Tibial artery (tissue), 4 donors: ENCODE data around the gene CTNNA3.

Source experiments
- DNase-seq, 2 donors: peaks; one replicate each; pipeline ENCODE4 v3.0.0-alpha.2; 2019
- H3K27ac ChIP-seq, 2 donors: fragments of 200-600 bp; sonication (generic) in 1 of 2; 1 replicate in 1 of 2; 2 replicates in 1 of 2; pipeline ENCODE4 v1.5.1; 2018 to 2019; ENCODE audit warnings: mild to moderate bottlenecking in 1 of 2
- H3K27me3 ChIP-seq, 2 donors: fragments of 200-600 bp; sonication (generic) in 1 of 2; one replicate each; pipeline versions ENCODE4 v1.5.1 to v1.6.0; 2016 to 2019
- H3K36me3 ChIP-seq, 3 donors: fragments of 200-600 bp; sonication (generic) in 2 of 3; one replicate each; pipeline ENCODE4 v1.5.1; 2016 to 2019; ENCODE audit warnings: mild to moderate bottlenecking in 2 of 3
- H3K4me1 ChIP-seq, 4 donors: fragments of 200-600 bp; sonication (generic) in 2 of 4; 1 replicate in 3 of 4; 2 replicates in 1 of 4; pipeline ENCODE4 v1.5.1; 2016 to 2019
- H3K4me3 ChIP-seq, 2 donors: fragments of 200-600 bp; sonication (generic) in 1 of 2; 1 replicate in 1 of 2; 2 replicates in 1 of 2; pipeline ENCODE4 v1.5.1; 2018 to 2019; ENCODE audit warnings: mild to moderate bottlenecking in 2 of 2
- H3K9me3 ChIP-seq, 3 donors: fragments of 200-600 bp; sonication (generic) in 1 of 3; one replicate each; pipeline ENCODE4 v1.5.1; 2016 to 2019
- CTCF ChIP-seq, 2 experiments: fragments of 200-600 bp in 1 of 2; fragments of 450-650 bp in 1 of 2; IDR thresholded peaks; one replicate each; pipeline ENCODE4 v1.5.1; 2017 to 2019; ENCODE audit warnings: antibody characterized with exemption in 2 of 2, mild to moderate bottlenecking in 1 of 2, moderate library complexity in 1 of 2
- intact Hi-C: fragments of 100-400 bp; cut with DNase I; formaldehyde crosslinking; loops from one replicate; pipeline ENCODE4 v1.15.0; 2023; ENCODE audit warnings: low total_unique reads

CTNNA3 gene

GRCh38 chr10:66390926-66391325 lies 1305.1 kb downstream of the CTNNA3 start:
- no peak for TF ChIP-seq CTCF (IDR thresholded peaks at IDR 0.05)
- no peak overlapping the region for H3K4me3 ChIP-seq
- no peaks in the 10 kb centered on the region for H3K27me3 ChIP-seq
- intact Hi-C loops: no loop called here
- H3K9me3 ChIP-seq: no peaks in the 10 kb centered on the region
- H3K4me1 ChIP-seq: no peaks in the 10 kb centered on the region
- H3K27ac ChIP-seq: no peak overlapping the region
- no peak for DNase-seq
- H3K36me3 ChIP-seq: no peaks in the 10 kb centered on the region

GRCh38 chr10:66381045-66381444 lies 1315.0 kb downstream of the CTNNA3 start:
- no peak for TF ChIP-seq CTCF (IDR thresholded peaks at IDR 0.05)
- Histone ChIP-seq H3K9me3 (no peaks in the 10 kb centered on the region), H3K27me3 (no peaks in the 10 kb centered on the region), H3K36me3 (no peaks in the 10 kb centered on the region), H3K4me1 (no peaks in the 10 kb centered on the region), H3K4me3 (no peak overlapping the region), H3K27ac (no peak overlapping the region)
- intact Hi-C loops: no loop called here
- DNase-seq: no peak

- intact Hi-C loops: no loop called here
- no peak overlapping the region for H3K4me3 ChIP-seq
- H3K36me3 ChIP-seq: no peaks in the 10 kb centered on the region
- DNase-seq: no peak
- no peaks in the 10 kb centered on the region for H3K27me3 ChIP-seq
- H3K4me1 ChIP-seq: no peaks in the 10 kb centered on the region
- TF ChIP-seq CTCF (IDR thresholded peaks at IDR 0.05): no peak
- no peaks in the 10 kb centered on the region for H3K9me3 ChIP-seq
- H3K27ac ChIP-seq: no peak overlapping the region
Measured at GRCh38 chr10:66378117-66378876, 1317.7 kb downstream of the CTNNA3 start.

- DNase-seq: no peak
- Histone ChIP-seq H3K4me1 (no peaks in the 10 kb centered on the region), H3K27ac (no peak overlapping the region), H3K4me3 (no peak overlapping the region), H3K9me3 (no peaks in the 10 kb centered on the region), H3K27me3 (no peaks in the 10 kb centered on the region), H3K36me3 (no peaks in the 10 kb centered on the region)
- intact Hi-C loops: no loop called here
- no peak for TF ChIP-seq CTCF (IDR thresholded peaks at IDR 0.05)
Measured at GRCh38 chr10:66368146-66368545, 1327.8 kb downstream of the CTNNA3 start.

- H3K9me3 ChIP-seq: no peaks in the 10 kb centered on the region
- no peak overlapping the region for H3K4me3 ChIP-seq
- no peaks in the 10 kb centered on the region for H3K4me1 ChIP-seq
- no peak for DNase-seq
- intact Hi-C loops: no loop called here
- no peak overlapping the region for H3K27ac ChIP-seq
- no peaks in the 10 kb centered on the region for H3K36me3 ChIP-seq
- no peaks in the 10 kb centered on the region for H3K27me3 ChIP-seq
- no peak for TF ChIP-seq CTCF (IDR thresholded peaks at IDR 0.05)
Measured at GRCh38 chr10:66366163-66366562, 1329.8 kb downstream of the CTNNA3 start.

GRCh38 chr10:66365686-66366085 lies 1330.3 kb downstream of the CTNNA3 start:
- Histone ChIP-seq H3K9me3 (no peaks in the 10 kb centered on the region), H3K36me3 (no peaks in the 10 kb centered on the region), H3K4me1 (no peaks in the 10 kb centered on the region), H3K4me3 (no peak overlapping the region), H3K27ac (no peak overlapping the region), H3K27me3 (no peaks in the 10 kb centered on the region)
- no peak for TF ChIP-seq CTCF (IDR thresholded peaks at IDR 0.05)
- DNase-seq: no peak
- intact Hi-C loops: no loop called here
